Raji (cell line): Measurements from ENCODE around the gene PPP2R5B.

Experiments used
- POLR2A ChIP-seq: IDR thresholded peaks from 2 replicates; pipeline ENCODE4 v1.6.1; 2011; ENCODE audit warnings: low read depth, low read length, control low read depth; ENCODE audit not compliant: insufficient read depth

Gene PPP2R5B

GRCh38 chr11:64884019-64884418 lies 40.5 kb upstream of the PPP2R5B start:
- no peak for TF ChIP-seq POLR2A

- TF ChIP-seq POLR2A = no peak
Measured at GRCh38 chr11:64885367-64886286, 38.9 kb upstream of the PPP2R5B start.

DNA sequence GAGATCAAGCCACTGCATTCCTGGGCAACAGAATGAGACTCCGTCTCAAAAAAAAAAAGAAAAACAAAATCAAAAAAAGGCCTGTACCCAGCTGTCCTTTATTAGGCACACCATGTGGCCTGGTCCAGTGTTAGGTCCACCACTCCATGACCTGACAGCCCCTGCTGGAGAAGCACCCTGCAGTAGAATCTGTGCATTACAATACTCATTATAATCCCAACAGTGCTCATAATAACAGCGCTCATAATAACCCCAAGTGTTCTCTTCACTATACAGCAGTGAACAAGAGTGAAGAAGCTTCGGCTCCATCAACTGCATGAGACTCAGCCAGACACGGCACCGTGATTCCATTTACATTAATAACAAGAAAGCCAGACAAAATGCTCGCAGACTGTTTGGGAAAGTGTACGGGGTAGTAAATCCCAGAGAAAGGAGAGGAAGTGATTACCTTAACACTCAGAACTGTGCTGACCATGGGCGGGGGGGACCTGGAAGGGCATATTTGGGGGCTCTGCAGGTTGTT lies 37.2 kb upstream of the PPP2R5B start:
- no peak for TF ChIP-seq POLR2A

GRCh38 chr11:64887757-64888405 lies 36.6 kb upstream of the PPP2R5B start:
- TF ChIP-seq POLR2A = peak; percentile 41; the same call in 1 of the 2 replicates

GRCh38 chr11:64888406-64888728 lies 36.1 kb upstream of the PPP2R5B start:
- no peak for TF ChIP-seq POLR2A

DNA sequence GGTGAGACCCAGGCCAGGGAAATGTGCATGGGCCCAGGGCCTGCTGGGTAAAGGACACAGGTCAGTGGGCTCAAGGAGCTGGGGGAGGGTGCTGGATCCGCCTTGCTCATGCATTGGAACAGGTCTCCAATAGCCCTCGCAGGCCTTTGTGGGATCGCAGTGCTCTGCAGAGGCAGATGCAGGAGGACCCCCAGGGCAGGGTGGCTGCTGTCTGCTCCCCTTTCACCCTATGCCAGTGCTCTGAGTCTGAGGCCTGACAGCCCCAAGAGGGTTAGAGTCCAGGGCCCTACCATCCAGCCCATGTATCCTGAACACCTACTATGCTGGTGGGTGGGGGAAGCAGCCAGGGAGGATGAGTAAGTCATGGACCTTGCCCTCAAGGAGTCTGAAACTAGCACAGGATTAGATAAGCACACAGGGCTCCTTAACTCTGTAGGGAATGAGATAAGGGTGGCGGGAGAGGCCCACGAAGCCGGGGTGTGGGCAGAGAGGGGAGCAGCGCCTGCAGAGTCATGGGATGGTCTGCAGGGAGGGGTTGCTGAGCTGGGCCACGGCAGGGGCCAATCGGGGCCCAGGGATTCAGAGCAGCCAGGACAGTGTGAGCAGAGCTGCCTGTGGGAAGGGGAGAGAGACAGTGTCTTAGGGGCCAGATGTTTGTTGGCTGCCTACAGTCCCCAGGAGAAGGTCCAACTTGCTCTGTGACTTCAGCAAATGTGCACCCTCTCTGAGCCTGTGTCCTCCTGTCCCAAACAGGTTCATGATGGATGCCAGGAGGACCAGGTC lies 35.6 kb upstream of the PPP2R5B start:
- TF ChIP-seq POLR2A = no peak

DNA sequence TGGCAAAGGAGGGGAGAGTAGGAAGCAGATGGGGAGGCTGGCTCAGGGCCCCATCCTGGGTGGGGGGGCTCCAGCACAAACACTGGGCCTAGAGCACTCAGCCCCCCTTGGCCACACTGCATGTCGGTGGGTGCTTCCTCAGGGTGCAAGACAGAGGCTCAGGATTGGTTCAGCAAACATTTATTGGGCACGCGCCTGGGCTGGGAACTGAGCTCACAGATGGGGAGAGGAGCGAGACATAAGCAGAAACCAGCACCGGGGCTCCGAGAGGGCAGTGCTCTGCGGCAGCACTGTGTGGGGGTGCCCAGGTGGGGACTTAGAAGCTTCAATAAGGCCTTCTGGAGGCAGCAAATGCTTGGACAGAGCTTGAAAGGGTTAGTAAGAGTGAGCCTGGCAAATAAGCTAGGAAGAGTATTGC lies 34.0 kb upstream of the PPP2R5B start:
- TF ChIP-seq POLR2A = no peak

GRCh38 chr11:64891215-64891848 lies 33.2 kb upstream of the PPP2R5B start:
- no peak for TF ChIP-seq POLR2A

- TF ChIP-seq POLR2A = no peak
Measured at GRCh38 chr11:64891880-64892279, 32.6 kb upstream of the PPP2R5B start.

DNA sequence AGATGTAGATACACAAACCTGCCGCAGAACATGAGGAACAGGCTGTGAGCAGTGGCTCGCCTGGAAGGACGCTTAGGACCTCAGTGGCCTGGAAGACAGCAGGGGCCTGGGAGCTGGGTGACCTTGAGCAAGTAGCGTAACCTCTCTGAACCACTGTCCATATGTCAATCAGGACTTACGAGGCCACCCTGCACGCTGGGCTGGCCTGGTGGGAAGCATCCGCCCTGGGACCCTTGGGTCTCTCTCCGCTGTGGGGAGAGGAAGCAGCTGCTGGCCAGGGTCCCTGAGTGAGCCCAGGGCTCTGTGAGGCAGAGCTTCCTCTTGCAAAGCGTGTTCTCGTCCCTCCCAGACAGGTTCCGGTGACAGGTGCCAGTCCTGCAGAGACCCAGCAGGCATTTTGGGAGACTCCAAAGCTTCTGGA lies 32.1 kb upstream of the PPP2R5B start:
- no peak for TF ChIP-seq POLR2A

DNA sequence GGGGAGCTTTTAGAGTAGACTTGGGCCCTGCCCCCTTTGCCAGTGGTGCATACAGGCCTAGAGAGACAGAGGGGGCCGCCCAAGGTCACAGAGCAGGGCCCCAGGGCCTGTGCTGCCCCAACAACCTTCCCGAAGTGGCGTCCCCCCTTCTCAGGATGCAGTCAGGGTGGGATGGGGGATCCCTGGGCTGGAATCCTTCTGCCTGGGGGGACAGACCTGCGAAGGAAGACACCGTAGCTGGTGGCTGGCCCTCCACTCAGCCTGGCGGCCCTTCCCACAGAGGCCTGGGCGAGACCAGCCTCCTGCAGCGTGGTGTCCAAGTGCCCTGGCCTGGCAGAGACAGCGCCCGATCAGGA lies 31.7 kb upstream of the PPP2R5B start:
- no peak for TF ChIP-seq POLR2A

- TF ChIP-seq POLR2A = no peak
Measured at GRCh38 chr11:64893194-64894069, 31.1 kb upstream of the PPP2R5B start.

GRCh38 chr11:64894070-64894811 lies 30.2 kb upstream of the PPP2R5B start:
- 0 out of 2 replicates have a peak, but pooled peaks have one; percentile 23 for TF ChIP-seq POLR2A
